Right lobe of liver (tissue), 4 donors: ENCODE data around the gene DFFA.

Experiments
- CTCF ChIP-seq, 4 donors: fragments of 200-600 bp in 3 of 4; fragments of 450-650 bp in 1 of 4; IDR thresholded peaks; one replicate each; pipeline versions ENCODE4 v1.5.1 to v1.8.0; 2016 to 2022; ENCODE audit warnings: antibody characterized with exemption in 4 of 4, mild to moderate bottlenecking in 2 of 4
- POLR2A ChIP-seq: fragments of 450-650 bp; IDR thresholded peaks from one replicate; pipeline ENCODE4 v1.6.1; 2017; ENCODE audit warnings: antibody characterized with exemption, mild to moderate bottlenecking
- donor health status: DM: no; HTN: no; CAD: no.
- donor health status: DM: no; HTN: no; CAD: no.
- donor health status: DM: no; HTN: yes; CAD: no.

- TF ChIP-seq POLR2A (no peak), CTCF (IDR thresholded peaks at IDR 0.05) (no peak)
These were observed 13.1 kb downstream of the DFFA start for GRCh38 chr1:10459184-10459583.
